Eye (tissue), 1 donor: ENCODE measurements around the gene QPCT.
"Not testable (repeated sequence)": the region's sequence is repeated elsewhere in the genome, so short reads cannot be mapped to it uniquely, and the experiment has no call there.

Experiments
- DNase-seq: peaks from one replicate; pipeline ENCODE4 v3.0.0-alpha.2; 2015

The QPCT gene

DNA sequence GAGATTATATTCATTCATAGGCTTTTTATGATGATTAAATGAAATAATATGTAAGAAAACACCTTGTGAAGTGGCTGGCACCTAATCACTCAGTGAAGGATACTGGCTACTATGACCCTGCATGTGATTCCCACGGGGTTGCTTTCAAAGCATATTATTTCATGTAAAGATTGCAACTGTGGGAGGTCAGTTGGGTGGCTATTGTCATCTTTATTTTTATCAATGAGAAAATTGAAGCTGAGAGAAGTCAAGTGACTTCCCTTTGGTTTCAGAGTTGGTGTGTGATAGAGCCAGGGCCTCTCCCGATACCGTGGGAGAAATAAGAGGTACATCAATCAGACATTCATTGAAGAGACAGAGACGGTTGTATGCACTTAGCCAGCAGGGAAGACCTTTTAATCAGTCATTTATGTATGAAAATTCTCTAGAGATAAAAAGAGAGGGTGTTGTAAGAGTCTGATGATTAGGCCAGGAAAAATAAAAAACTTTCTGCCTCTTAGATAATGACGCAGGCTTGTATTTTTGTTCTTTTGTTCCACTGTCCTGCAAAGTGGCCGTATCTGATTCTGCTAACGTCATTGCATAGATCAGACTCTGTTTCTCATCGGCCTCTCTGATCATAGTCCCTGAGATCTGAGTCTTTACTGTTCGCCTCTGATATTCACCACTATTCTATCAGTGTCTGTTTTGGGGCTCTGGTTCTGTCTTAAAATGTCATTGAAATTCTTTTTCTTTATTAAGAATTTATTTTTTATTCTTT, 50.5 kb downstream of the QPCT start:
- DNase-seq, result no peak

DNA sequence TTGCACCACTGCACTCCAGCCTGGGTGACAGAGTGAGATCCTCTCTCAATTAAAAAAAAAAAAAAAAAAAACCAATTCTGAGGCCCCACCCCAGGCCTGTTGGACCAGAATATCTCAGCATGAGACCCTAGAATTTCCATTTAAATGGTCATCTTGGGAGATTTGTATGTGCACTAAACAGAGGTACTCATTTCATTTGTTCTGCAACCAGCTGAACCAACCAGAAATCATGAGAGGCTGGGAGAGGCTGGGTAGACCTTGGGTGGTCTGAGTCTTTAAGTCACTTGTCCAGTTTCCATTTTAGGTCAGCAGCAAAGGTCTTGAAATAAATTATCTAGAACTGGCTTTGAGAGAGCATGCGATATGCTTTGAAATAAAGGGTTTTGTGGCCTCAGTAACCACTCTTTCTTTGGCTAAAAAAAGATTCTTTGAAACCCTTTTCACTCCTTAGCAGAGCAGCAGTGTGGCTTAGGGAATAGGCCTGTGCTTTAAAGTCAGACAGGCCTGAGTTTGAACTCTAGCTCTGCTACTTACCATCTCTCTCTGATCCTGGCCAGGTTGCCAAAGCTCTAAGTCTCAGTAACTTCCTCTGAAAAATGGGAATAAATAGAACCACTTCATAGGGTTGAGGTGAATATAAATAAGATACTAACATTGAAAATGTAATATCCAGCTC, 52.6 kb downstream of the QPCT start:
- DNase-seq, result no peak

DNA sequence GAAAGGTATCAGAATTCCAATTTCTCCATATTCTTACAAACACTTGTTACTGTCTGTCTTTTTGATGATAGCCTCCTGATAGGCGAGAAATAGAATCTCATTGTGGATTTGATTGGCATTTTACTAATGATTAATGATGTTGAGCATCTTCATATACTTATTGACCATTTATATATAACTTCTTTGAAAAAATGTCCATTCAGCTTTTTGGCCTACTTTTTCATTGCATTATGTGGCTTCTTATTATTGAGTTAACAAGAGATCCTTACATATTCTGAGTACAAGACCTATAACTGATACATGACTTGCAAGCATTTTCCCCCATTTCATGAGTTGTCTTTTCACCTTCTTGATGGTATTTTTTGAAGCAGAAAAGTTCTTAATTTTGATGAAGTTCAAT, 54.6 kb downstream of the QPCT start:
- DNase-seq, result no peak

DNA sequence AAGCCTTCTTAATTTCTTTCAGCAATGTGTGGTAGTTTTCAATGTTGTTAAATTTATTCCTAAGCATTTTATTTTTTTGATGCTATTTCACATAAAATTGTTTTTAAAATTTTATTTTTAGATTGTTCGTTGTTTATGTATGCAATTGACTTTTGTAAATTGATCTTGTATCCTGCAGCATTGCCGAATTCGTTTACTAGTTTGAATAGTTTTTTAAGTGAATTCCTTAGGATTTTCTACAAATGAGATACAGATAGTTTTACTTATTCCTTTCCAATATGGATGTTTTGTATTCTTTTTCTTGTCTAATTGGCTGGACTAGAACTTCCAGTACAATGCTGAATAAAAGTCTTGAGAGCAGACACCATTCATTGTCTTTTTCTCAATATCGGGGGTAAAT, 55.6 kb downstream of the QPCT start:
- DNase-seq, result no peak

DNA sequence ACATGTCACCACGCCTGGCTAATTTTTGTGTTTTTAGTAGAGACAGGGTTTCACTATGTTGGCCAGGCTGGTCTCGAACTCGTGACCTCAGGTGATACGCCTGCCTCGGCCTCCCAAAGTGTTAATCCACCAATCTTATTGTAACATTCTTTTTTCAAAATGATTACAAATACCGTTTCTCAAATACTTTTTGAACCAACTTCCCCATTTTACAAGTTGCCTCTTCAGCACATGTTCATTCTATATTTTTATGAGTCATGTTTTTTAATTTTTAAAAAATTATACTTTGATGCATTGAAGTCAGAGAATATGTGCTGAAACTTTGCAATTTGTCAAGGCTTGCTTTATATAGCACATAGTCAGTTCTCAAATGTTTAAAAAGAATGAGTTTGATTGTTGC, 58.2 kb downstream of the QPCT start:
- DNase-seq, result no peak

DNA sequence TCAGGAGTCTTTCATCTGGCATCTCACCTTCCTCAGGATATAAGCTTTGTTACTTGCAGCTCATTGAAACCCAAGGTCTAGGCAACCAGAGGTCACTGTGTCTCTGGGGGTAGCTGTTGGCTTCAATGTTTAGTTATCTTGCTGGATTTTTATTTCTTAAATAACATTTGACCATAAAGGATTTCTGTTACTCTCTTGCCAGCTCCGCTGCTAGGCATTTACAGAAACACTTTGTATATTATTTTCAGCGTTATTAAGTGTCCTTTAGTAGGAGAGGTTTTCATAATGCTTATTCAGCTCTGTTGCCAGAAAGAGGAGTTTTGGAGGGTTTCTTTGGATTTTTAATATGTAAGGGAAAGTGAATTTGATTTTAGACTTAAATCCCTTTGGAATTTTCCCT, 61.4 kb downstream of the QPCT start:
- no peak for DNase-seq

DNA sequence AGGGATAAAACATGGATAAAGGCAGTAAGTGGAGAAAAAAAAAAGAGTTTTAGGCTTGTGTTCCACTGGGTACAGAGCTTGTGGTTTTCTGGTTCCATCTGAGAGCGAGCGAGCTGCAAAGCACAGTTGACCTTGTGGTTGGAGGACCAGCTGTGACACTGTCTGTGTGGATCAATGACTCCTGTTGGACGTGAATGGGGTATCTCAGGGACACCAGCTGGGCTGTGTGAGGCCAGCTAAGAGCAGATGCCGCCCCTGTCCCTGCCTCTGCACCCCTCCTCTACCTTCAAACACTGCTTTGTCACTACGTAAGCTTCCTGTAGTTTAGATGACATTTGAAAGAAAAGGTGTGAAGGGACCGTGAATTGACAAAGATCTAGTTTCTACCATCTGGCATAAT, 67.8 kb downstream of the QPCT start:
- peak; percentile 60 for DNase-seq

DNA sequence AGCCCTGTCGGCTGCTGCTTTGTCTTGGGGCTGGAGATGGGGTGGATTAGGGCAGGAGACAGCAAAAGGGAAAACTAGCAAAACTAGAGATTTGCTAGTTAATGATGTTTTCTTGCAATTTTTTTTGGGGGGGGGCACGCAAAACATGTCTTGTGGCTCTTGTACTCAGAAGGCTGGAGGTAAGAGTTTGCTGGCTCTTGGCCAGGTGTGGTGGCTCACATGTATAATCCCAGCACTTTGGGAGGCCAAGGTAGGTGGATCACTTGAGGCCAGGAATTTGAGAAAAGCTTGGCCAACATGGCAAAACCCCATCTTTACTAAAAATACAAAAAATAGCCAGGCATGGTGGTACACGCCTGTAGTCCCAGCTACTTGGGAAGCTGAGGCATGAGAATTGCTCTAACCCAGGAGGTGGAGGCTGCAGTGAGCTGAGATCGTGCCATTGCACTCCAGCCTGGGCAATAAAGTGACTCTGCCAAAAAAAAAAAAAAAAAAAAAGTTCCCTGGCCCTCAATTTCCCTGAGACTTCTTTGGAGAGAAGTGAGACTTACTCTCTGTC, 69.6 kb downstream of the QPCT start:
- not testable (repeated sequence) for DNase-seq

DNA sequence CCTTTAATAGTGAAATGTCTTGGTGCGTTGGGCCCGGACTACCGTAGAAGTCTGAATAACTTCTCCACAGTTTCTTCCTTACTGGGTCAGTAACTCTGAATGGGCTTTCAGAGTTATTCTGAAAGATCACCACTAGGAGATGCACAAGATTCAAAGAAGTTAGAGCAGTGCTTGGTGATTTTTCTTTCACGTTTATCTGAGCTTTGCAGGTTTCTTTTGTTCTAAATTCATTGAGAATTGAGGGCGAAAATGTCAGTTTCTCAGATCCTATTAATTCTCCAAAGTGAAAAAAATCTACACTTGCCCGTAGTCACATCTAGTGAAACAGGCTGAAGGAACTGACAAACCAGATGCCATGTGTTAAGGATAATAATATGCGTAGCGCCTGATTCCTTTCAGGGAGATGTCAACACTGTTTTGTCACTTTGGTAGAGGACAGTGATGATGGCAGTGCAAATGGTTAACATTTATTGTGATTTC, 70.1 kb downstream of the QPCT start:
- DNase-seq, result peak; percentile 82

DNA sequence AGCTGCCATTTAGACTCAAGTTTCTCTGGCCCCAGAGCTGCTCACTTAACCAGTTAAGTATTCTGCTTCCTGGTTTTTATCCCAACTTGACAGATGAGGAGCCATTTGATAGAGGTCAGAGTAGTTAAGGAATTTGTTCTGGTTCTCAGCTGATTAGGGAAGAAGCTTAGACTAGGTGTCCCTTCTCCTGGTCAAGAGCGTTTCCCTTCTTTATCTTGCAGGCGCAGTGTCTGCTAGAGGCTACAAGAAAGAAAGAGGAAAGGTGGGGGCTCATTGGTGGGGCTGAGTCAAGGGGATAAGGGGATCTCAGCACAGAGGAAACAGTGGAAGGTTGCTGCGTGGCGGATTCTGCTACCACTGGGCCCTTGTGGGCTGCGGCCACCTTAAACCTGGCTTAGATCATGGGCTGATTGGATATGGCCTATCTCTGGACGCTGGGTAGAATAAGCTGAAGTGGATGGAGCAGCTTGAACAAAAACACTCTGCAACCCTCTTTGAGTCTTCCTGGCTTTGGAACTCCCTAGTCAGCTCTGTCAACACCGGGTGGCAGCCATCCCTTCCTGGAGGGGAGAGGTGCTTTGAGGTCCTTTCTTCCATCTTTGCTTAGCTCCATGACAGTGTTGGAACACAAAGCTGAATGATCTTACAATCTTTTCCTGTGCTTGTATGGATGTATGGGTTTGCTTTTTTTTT, 70.8 kb downstream of the QPCT start:
- DNase-seq, result no peak

DNA sequence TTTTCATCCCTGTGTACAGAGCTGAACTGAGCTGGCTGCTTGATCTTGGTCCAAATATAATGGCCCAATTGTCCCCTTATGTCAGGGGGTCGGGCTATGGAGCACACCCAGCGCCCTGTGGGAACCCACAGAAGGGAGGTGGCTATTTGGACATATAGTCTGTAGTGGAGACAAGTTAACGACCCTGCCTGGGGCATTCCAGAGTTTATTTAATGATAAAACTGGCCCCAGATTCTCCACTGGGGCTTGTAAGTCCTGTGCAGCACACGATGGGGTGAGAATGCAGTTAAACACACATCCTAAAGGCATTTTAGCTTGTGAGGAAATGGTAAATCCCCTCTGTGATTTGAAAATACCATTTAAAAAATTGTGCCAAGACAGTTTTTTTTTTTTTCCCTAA, 72.9 kb downstream of the QPCT start:
- no peak for DNase-seq

DNA sequence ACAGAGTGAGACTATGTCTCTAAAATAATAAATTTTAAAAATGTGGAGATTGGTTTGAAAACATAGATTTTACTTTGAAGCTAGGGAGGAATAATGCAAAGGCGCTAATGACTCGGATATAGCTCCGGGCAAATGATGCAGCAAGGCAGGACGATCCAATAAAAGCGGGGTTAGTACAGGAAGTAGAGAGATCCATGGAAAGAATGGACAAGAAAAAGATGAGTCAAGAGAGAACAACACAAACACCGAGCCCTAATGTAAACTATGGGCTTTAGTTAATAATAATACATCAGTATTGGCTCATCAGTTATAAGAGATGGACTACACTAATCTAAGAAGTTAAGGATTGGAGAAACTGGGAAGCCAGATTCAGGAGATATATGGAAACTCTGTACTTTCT, 74.5 kb downstream of the QPCT start:
- DNase-seq, result no peak

DNA sequence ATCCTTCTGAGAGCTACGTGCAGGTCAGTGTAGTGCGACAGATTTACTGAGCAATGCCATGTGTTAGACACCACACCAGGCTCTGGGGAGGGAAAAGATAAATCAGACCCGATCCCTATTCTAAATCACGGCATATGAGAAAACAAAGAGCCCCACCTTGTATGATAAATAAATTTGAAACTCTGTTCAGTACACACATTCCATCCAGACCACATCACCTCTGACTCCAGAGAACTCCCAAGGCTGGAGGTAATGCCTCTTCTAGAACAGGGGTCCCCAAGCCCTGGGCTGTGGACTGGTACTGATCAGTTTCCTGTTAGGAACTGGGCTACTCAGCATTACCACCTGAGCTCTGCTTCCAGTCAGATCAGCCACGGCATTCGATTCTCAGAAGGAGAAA, 77.3 kb downstream of the QPCT start:
- DNase-seq, result no peak

DNA sequence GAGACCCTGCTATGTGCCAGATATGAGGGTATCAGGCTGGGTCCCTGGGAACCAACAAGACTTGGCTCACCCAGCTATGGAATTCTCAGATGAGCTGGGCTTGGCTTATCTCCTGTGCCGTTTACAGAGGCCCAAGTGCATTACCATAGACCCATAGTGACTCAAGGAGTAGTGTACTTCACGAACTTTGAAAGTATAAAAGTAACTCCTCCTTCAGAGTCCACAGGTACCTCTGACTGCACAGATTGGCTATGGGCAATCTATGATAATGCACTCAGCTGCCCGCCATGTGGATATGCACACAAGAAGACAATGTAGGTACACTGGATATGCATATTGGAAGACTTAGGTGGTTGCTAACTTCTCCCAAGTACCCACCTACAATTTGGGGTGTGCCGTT, 78.4 kb downstream of the QPCT start:
- DNase-seq, result no peak
